ENCODE measurements around the gene CCND1. TPM values are rescaled to one million over a fixed set of nuclear protein-coding genes. Genes with fewer than 3 reads are reported as not detected.
A peak's percentile ranks its signal among the peaks of the same experiment; 100 is the strongest.

CCND1 gene
- total and polyA plus RNA-seq, 7 donors: 7.7 to 56.8 (median 15.0) TPM

DNA sequence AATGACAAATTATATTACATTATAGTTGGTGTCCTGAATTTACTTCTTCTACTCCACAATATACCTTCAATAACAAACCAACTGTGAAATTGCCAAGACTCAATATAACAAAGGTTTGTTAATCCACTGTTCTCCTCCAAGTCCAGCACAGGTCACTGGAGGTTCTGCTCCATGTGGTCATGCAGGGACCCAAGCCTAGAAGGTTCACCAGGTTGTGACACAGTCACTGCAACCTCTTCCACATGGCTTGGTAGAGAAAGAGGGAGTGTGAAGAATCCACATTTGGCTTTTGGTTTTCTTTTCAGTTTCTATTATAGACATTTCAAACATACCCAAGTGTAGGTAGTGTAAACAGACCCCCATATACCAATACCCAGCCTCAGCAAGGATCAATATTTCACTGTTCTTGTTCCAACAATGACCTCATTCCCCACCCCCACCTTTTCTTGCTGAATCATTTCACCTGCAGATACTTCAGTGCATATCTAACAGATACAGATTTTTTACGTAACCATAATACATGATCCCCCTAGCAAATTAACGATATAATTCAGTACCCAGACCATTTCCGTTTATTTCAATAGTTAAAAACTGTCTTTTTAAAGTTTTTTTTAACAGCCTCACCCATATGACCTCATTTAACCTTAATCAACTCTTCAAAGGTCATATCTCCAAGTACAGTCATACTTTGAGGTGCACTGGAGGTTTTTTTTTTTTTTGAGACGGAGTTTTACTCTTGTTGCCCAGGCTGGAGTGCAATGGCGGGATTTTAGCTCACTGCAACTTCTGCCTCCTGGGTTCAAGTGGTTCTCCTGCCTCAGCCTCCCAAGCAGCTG lies 48.7 kb downstream of the CCND1 start:
- peak; percentile 19 for DNase-seq
- WGBS, 2 donors: 84 to 91% methylated on average over 5 of the region's 5 CpGs
- Histone ChIP-seq H3K9me3 (no peaks in the 10 kb centered on the region), H3K27ac (no peak overlapping the region), H3K4me1 (peaks cover 0 to 9% (median 7%) of the 10 kb centered on the region in 4 donors), H3K36me3 (no peaks in the 10 kb centered on the region), H3K4me3 (no peak overlapping the region), H3K27me3 (peaks cover 0 to 6% (median 5%) of the 10 kb centered on the region in 3 donors)
- TF ChIP-seq POLR2AphosphoS5 (IDR thresholded peaks at IDR 0.05): no peak
- TF ChIP-seq EP300 (IDR thresholded peaks at IDR 0.05): no peak
- TF ChIP-seq, protein P1, sequence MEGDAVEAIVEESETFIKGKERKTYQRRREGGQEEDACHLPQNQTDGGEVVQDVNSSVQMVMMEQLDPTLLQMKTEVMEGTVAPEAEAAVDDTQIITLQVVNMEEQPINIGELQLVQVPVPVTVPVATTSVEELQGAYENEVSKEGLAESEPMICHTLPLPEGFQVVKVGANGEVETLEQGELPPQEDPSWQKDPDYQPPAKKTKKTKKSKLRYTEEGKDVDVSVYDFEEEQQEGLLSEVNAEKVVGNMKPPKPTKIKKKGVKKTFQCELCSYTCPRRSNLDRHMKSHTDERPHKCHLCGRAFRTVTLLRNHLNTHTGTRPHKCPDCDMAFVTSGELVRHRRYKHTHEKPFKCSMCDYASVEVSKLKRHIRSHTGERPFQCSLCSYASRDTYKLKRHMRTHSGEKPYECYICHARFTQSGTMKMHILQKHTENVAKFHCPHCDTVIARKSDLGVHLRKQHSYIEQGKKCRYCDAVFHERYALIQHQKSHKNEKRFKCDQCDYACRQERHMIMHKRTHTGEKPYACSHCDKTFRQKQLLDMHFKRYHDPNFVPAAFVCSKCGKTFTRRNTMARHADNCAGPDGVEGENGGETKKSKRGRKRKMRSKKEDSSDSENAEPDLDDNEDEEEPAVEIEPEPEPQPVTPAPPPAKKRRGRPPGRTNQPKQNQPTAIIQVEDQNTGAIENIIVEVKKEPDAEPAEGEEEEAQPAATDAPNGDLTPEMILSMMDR (IDR thresholded peaks at IDR 0.05): no peak
- TF ChIP-seq POLR2A (IDR thresholded peaks at IDR 0.05): no peak
- intact Hi-C loops (cut with DNase I): no loop called here

DNA sequence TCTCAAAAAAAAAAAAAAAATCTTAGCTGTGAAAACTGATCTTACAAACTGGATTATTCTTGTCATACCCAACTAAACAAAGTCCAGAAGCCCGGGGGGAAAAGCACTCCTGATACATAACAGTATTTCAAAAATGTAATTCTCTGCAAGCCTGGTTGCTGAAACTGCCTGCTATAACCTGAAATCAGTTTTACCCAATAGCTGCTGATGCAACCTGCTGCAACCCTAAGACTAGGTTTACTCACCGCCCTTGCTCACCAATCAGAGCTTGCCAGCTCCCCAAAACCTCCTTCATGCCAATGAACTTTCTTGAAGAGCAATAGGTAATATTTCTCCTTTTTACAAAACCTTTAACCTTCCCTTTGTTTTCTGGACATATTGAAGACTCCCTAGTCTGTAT lies 50.5 kb downstream of the CCND1 start:
- TF ChIP-seq POLR2AphosphoS5 (IDR thresholded peaks at IDR 0.05): no peak
- TF ChIP-seq, protein P1 (IDR thresholded peaks at IDR 0.05): no peak
- TF ChIP-seq EP300 (IDR thresholded peaks at IDR 0.05): no peak
- TF ChIP-seq POLR2A (IDR thresholded peaks at IDR 0.05): no peak
- intact Hi-C loops (cut with DNase I): no loop called here
- Histone ChIP-seq H3K27me3 (peaks cover 0 to 3% (median 0%) of the 10 kb centered on the region in 3 donors), H3K4me1 (no peaks in the 10 kb centered on the region), H3K9me3 (no peaks in the 10 kb centered on the region), H3K36me3 (no peaks in the 10 kb centered on the region), H3K27ac (no peak overlapping the region), H3K4me3 (no peak overlapping the region)
- WGBS, 2 donors: 86 to 94% methylated on average over 2 of the region's 2 CpGs
- peak; percentile 3 for DNase-seq

DNA sequence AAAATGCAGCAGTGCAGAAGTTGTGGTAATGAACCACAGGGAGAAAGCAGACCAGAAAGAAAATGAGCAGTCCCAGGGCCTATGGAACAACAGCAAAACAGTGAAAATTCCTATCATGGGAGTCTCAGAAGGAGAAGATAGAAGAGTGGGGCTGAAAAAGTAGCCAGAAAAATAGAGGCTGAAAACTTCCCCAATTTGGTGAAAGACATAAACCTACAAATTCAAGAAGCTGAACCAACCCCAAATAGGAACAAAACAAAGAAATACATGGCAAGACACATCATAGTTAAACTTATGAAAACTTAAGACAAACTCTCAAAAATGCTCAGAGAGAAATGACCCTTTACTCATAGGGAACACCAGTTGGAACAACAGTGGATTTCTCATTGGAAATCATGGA lies 51.5 kb downstream of the CCND1 start:
- no peak overlapping the region for H3K27ac ChIP-seq

DNA sequence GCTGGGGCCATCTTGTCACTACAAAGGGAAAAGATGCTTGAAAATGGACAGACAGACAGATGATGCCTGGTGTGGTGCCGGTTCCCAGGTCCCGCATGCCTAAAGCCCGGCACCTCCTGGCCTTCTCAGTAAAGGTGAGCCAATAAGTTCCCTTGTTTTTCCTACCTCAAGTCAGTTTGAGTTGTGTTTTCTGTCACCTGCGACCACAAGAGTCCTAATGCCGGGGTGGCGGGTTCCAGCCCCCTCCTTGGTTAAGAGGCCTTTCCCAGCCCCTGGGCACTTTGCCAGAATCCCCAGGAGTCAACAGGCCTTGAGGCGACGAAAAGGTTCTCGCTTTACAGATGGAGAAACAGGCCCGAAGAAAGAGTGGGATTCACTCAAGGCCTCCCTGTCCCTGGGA lies 53.8 kb downstream of the CCND1 start:
- intact Hi-C loops (cut with DNase I): no loop called here
- Histone ChIP-seq H3K27me3 (peaks cover 0 to 19% (median 0%) of the 10 kb centered on the region in 3 donors), H3K27ac (no peak overlapping the region), H3K4me1 (no peaks in the 10 kb centered on the region), H3K9me3 (no peaks in the 10 kb centered on the region), H3K4me3 (no peak overlapping the region), H3K36me3 (no peaks in the 10 kb centered on the region)
- peak; percentile 45 for DNase-seq
- TF ChIP-seq EP300 (IDR thresholded peaks at IDR 0.05) (no peak), POLR2AphosphoS5 (IDR thresholded peaks at IDR 0.05) (no peak), POLR2A (IDR thresholded peaks at IDR 0.05) (no peak)
- TF ChIP-seq, protein P1 (IDR thresholded peaks at IDR 0.05): no peak
- 86 to 91% methylated on average over 10 of the region's 10 CpGs for WGBS, 2 donors

More for the DNA sequence above, 51.5 kb downstream of the CCND1 start:
- peaks cover 0 to 5% (median 0%) of the 10 kb centered on the region in 3 donors for H3K27me3 ChIP-seq
- no peaks in the 10 kb centered on the region for H3K36me3 ChIP-seq
- DNase-seq: no peak
- no peak overlapping the region for H3K4me3 ChIP-seq
- no peaks in the 10 kb centered on the region for H3K4me1 ChIP-seq
- intact Hi-C loops (cut with DNase I): no loop called here
- no peaks in the 10 kb centered on the region for H3K9me3 ChIP-seq
- TF ChIP-seq, protein P1 (IDR thresholded peaks at IDR 0.05): no peak
- TF ChIP-seq POLR2AphosphoS5 (IDR thresholded peaks at IDR 0.05): no peak
- no peak for TF ChIP-seq EP300 (IDR thresholded peaks at IDR 0.05)
- no peak for TF ChIP-seq POLR2A (IDR thresholded peaks at IDR 0.05)
